ENCODE data around the gene DUSP22.

DNA sequence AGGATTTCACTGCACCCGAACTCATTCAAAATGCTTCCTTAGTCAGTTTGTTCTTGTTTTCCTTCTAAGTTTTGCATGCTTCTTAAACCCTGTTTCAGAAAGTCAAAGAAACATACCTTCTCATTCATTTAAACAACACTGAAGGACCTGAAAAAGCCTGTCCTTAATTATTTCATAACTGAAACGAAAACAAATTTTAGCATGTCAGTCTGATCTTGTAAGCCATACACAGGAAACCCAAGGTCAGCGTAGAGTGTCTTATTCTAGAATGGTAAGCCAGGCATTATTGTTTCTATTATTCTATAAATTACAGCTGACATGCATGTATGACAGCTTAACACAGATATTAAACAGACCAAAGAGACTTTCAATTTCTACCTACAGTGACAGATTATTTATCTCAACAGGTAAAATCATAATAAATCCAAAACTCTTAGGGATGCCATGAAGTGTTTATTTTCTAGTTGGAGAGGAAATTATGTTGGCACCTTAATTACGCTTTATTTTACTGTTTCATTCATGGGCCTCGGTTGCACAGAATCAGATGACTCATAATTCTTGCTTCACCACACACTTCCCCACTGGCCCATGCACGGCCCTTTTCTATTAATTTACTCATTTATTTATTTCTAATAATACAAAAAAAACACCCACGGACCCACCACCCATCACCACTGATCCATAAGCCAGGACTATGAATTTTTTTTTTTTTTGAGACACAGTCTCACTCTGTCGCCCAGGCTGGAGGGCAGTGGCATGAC lies 39.3 kb upstream of the DUSP22 start:
- no peak for TF ChIP-seq POLR2A (IDR thresholded peaks at IDR 0.05)
- no peak for TF ChIP-seq CTCF (IDR thresholded peaks at IDR 0.05)

All from suprapubic skin (tissue), 3 donors.